ENCODE data around the gene RAB11A.

GRCh38 chr15:65832549-65833364, 36.5 kb upstream of the RAB11A start:
- peak; percentile 18 to 19 for TF ChIP-seq CTCF (conservative IDR thresholded peaks at IDR 0.05 in 1 of 2, IDR thresholded peaks at IDR 0.05 in 1 of 2; ENCODE audit: low read depth in 1 of 2, low read length in 2 of 2)
- TF ChIP-seq EZH2 (IDR thresholded peaks at IDR 0.05; ENCODE audit: low read length, missing control alignments), result no peak

All from fibroblast of lung (primary cell).